Stimulated activated CD4-positive, alpha-beta T cell treated with anti-CD3 and anti-CD28 coated beads, Interleukin-4, amount 100 ng/mL, for 24 hours (primary cell): Measurements from ENCODE around the gene EFCAB10.
A peak's percentile ranks its signal among the peaks of the same experiment; 100 is the strongest.
"Not testable (repeated sequence)": the region's sequence is repeated elsewhere in the genome, so short reads cannot be mapped to it uniquely, and the experiment has no call there.

Experiments used
- DNase-seq: peaks from one replicate; pipeline ENCODE4 v3.0.0-alpha.2; 2020

The EFCAB10 gene, protein sequence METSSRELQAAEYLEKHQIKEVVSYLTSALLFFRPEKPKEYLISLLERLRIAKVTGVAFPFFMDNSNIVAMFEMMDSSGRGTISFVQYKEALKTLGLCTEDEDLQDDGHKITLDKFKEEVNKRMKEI

GRCh38 chr7:105581066-105581811, at the start of gene EFCAB10:
EFCAB10 (minus strand) TSS chr7:105581493; CDS start chr7:105581463, 30 bp downstream.
- peak; percentile 53 for DNase-seq

DNA sequence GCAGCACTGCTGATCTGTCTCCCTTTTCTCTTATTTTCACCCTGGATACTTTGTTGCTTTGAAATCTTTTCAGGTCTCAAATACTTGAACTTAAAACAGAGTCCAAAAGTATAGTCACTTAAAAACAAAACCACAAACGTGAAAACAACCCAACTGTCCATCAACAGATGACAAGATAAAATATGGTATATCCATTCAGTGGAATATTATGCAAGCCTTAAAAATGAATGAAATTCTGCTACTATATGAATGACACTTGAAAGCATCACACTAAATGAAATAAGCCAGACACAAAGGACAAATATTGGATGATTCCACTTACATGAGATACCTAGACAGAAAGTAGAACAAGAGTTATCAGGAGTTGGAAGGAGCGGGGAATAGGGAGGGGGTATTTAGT, 44.7 kb upstream of the EFCAB10 start:
- no peak for DNase-seq

DNA sequence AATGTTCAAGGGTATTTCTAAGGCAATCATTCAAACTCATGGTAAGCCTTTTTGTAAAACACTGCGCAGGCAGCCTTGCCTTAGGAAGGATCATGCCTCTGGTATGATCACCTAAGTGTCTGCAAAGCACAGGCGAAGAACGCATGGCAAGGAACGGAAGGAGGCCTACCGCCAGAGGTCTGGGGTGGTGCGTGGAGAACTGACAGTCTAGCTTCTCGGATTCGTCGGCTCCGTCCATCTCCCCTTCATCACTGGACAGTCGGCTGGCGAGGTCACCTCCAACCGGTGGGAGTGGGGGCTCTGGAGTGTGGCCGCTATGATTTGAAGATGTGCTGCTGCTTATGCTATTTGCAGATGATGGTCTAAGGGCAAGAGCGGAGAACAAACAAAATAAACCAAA, 42.6 kb upstream of the EFCAB10 start:
- no peak for DNase-seq

GRCh38 chr7:105623378-105623777, 42.1 kb upstream of the EFCAB10 start:
- DNase-seq: no peak

DNA sequence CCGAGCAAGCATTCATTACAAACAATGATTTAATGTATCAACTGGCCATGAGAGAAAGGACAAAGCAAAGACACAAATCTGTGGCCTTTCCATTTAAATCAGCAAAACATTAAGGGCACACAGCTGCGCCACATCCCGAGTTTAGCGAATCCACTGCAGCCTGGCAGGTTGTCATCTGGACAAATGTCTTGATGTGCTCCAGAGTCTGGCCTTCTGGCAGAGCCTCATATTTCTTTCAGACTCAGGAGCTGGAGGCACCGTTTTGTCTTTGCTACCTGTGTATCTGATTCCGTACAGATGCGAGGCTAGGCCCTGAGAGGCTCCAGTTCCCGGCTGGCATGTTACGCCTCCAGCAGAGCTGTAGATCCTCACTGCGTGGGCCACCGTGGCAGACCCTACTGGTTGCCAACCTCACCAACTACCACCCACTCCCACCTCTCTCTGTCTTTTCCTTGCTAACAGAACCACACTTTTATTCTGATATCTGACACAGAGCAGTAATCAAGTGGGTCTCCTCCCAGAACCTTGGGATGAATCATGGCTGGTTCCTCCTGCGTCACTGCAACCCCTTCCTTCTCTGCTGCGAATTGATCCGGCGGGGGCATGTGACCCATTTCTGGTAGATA, 40.9 kb upstream of the EFCAB10 start:
- DNase-seq: no peak

DNA sequence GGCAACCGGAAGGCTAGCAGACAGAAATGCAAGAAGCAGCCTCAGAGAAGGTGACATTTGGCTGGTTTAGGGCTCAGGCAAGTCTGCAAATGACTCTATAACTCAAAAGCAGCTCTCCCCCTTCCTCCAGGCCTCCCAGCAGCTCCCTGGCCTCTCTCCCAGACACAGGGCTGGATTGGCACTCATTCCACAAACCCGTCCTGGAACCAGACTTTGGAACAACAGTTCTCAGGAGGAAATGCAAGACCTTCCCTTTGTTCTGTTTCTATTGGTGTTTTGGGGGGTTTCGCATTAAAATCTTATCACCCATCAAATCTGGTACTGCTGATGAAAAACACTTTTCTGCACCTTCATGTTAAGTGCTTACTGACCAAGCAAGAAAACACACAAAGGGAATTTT, 40.3 kb upstream of the EFCAB10 start:
- no peak for DNase-seq

DNA sequence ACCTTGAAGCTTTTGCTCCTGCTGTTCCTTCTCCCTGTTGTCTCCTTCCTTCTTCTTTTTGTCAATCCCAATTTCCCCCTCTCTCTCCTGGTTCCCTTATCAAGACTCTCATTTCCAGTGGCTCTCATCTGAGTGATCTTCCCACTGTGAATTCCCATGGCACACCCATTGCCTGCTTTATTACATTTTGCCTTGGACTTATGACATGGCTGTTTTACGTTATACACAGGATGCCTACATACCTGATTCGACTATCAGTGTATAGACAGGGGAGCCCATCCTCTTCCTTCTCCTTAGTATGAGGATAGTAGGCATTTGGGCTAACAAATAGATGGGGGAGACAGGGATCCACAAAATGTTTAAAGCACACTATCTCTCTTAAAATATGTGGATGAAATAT, 39.9 kb upstream of the EFCAB10 start:
- no peak for DNase-seq

DNA sequence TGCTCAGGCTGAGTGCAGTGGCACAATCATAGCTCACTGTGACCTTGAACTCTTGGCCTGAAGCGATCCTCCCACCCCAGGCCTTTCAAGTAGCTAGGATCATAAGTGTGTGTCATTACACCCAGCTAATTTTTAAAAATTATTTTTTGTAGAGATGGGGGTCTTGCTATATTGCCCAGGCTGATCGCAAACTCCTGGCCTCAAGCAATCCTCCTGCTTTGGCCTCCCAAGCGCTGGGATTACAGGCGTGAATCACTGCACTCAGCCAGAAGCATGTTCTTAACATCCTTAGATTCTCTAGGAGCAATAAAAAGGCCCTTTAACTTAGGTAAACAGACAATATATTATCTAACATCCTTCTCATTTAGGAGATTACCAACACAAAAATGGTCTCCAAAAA, 38.3 kb upstream of the EFCAB10 start:
- no peak for DNase-seq

DNA sequence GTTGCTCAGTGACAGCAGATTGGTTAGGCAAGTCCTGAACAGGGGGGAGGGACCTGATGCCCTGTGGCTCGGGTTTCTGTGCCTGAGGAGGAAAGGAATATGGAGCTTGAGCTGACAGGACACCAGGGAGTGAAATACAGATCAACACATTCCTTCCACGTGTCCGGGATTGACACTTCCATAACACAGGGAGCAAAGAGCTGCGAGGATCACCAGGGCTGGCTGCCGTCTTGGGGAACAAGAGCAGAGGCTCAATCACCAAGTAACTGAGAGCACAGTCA, 36.7 kb upstream of the EFCAB10 start:
- DNase-seq: no peak

DNA sequence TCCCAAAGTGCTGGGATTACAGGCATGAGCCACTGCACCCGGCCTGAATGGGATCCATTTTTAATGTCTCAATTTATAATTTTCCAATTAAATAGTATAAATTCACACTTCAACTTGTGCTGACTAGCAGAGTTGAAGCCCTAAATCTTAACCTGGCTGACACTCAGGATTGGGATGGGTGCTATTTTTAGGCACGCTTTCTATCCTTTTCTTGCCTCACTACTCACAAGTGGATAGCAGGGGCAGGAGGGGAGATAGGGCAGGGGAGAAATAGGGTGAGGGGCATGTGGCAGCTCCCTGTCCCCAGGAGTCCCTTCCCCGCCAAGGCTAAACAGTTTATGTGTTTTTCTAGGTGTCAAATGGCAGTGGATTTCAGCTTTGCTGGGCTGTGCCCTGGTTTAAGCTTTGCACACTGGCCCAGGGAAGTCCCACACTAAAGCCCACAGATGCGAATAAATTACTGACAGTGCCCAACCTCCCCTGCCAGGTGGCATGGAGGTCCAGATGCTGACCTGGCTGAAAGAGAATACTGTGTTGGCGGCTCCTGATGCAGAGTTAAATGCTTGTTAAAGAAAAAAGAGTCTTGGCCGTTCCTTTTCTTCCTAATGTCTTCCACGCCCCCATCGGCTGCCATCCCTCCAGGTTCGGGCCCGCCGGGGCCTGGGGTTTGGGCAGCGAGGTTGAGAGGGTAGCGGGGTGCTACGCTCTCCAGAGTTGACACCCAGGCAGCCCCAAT, 36.2 kb upstream of the EFCAB10 start:
- no peak for DNase-seq

GRCh38 chr7:105614341-105614840, 33.1 kb upstream of the EFCAB10 start:
- no peak for DNase-seq

GRCh38 chr7:105613611-105614330, 32.5 kb upstream of the EFCAB10 start:
- no peak for DNase-seq

DNA sequence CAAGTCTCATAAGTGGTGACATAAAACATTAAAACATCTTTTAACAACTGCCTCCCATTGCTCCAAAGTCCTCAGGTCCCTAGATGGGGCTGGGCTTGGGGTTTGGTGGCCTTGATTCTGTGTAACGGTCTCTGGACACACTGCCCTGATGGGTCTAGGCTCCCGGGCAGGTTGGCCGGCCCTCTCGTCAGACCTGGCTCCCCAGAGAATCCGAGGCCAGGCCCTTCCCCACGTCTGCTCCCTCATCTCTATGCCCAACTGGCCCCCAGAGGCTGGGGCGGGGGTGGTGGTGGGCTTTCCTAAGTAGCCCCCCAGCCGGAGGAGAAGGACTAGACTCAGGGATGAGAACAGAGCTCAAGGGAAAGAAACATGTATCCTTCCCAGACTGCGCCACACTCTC, 31.5 kb upstream of the EFCAB10 start:
- no peak for DNase-seq

GRCh38 chr7:105611856-105612775, 30.8 kb upstream of the EFCAB10 start:
- DNase-seq: no peak

DNA sequence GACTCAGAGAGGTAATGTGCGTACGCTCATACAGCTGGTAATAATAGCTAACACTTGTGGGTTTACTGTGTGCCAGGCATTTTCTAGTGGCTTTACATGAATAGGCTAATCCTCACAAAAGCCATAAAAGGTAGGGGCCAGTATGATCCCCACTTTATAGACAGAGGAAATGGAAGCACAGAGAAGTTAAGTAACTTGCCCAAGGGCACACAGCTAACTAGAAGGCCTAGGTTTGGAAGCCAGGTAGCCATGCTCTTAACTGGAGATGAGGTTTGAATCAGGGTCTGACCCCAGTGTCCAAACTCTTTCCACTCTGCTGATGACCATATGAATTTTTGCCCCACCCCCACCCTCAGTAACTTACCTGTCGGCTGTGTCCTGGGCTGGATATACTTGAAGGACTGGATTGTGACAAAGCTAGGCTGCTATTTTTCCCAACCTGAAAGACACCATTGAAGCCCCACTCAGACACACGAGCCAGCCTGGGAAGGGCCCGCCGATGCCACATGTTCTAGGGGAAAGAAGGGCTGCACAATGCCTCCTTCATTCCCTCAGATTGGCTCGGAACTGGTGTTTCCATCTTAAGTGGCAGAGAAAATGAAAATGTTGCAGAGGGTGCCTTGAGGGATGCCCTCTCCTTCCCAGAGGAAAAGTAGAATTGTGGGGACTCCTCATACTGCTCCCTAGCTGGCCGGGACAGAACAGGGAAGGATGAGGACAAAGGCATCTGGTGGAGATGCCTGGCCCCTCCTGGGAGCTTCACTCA, 29.1 kb upstream of the EFCAB10 start:
- DNase-seq: no peak

GRCh38 chr7:105602325-105603305, 21.3 kb upstream of the EFCAB10 start:
- DNase-seq: no peak

DNA sequence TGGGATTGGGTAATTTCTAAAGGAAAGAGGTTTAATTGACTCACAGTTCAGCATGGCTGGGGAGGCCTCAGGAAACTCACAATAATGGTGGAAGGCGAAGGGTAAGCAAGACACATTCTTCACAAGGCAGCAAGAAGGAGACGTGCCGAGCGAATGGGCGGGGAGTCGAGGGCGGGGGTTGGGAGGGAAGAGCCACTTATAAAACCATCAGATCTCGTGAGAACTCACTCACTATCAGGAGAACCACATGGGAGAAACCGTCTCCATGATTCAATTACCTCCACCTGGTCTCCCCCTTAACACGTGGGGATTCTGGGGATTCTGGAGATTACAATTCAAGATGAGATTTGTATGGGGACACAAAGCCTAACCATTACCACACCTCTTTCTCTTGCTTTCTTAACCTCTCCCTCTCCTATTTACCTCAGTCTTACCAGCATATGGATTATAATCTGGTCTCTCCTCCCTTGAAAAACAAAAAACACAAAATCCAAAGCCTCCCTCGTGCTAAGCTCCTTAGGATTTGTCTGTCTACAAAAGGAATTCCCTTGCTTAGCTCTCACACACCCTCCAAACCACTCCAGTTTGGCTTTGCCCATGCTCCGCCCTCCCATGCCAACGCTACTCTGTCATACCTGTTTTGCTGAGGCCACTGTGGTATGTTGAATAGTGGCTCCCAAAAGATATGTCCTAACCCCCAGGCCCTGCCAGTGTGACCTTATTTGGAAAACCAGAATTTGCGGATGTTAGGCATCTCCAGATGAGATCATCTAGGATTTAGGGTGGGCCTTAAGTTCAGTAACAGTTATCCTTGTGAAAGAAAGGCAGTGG, 19.6 kb upstream of the EFCAB10 start:
- no peak for DNase-seq

DNA sequence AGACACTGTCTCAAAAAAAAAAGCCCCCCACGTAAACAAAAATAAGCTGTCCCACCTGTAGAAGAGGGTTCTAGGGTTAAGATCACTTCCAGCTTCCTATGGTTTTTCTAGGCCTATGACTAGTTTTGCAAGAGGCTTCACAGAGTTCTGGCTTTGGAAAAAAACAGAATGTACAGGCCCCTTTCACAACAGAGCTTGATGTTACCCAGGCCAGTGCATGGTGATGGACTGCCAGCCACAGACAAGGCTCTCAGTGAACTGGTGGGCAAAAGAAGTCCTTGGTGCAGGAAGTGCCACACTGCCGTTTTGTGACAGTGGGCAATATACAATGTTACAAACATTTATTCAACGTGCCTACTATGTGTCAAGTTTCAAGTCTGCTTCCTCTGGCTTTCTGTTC, 18.3 kb upstream of the EFCAB10 start:
- no peak for DNase-seq

GRCh38 chr7:105599080-105599479, 17.8 kb upstream of the EFCAB10 start:
- DNase-seq: not testable (repeated sequence)
